Smooth muscle cell (in vitro differentiated cells): ENCODE results near the gene C13orf46. TPM values are rescaled to one million over a fixed set of nuclear protein-coding genes. Genes with fewer than 3 reads are reported as not detected.

ENCODE experiments used
- DNase-seq: peaks from one replicate; lab custom pipeline; 2025; ENCODE audit not compliant: unreplicated experiment; lab: John Stamatoyannopoulos, UW
- H2AFZ ChIP-seq: fragments of 200-600 bp; sonication (generic); 2 replicates; pipeline ENCODE4 v1.6.0; 2016; ENCODE audit warnings: antibody characterized with exemption, low read depth, mild to moderate bottlenecking
- H3F3A ChIP-seq: fragments of 200-600 bp; sonication (generic); 2 replicates; pipeline ENCODE4 v1.6.0; 2017; ENCODE audit warnings: antibody characterized with exemption, low read depth
- H3K27ac ChIP-seq: fragments of 200-600 bp; sonication (generic); 2 replicates; pipeline ENCODE4 v1.5.1; 2016; ENCODE audit warnings: low read depth, mild to moderate bottlenecking
- H3K27me3 ChIP-seq: fragments of 200-600 bp; sonication (generic); 2 replicates; pipeline ENCODE4 v1.6.1; 2016; ENCODE audit warnings: low read depth, mild to moderate bottlenecking
- H3K36me3 ChIP-seq: fragments of 200-600 bp; sonication (generic); 2 replicates; pipeline ENCODE4 v1.5.1; 2016; ENCODE audit warnings: low read depth
- H3K4me1 ChIP-seq: fragments of 200-600 bp; sonication (generic); 2 replicates; pipeline ENCODE4 v1.5.1; 2016; ENCODE audit warnings: low read depth
- H3K4me2 ChIP-seq: fragments of 200-600 bp; sonication (generic); 2 replicates; pipeline ENCODE4 v1.6.0; 2016; ENCODE audit warnings: mild to moderate bottlenecking
- H3K4me3 ChIP-seq: fragments of 200-600 bp; sonication (generic); 2 replicates; pipeline ENCODE4 v1.5.1; 2016; ENCODE audit warnings: mild to moderate bottlenecking
- H3K79me2 ChIP-seq: fragments of 200-600 bp; sonication (generic); 2 replicates; pipeline ENCODE4 v1.6.0; 2016; ENCODE audit warnings: low read depth, mild to moderate bottlenecking
- H3K9ac ChIP-seq: fragments of 200-600 bp; sonication (generic); 2 replicates; pipeline ENCODE4 v1.6.0; 2016; ENCODE audit warnings: low read depth
- H3K9me3 ChIP-seq: fragments of 200-600 bp; sonication (generic); replicated peaks from 2 replicates; pipeline ENCODE4 v1.5.1; 2016; ENCODE audit warnings: low read depth
- H4K20me1 ChIP-seq: fragments of 200-600 bp; sonication (generic); 2 replicates; pipeline ENCODE4 v1.6.0; 2016; ENCODE audit warnings: low read depth
- CTCF ChIP-seq: fragments of 200-600 bp; sonication (generic); IDR thresholded peaks from 2 replicates; pipeline ENCODE4 v1.5.1; 2017; ENCODE audit warnings: borderline replicate concordance, mild to moderate bottlenecking, antibody characterized with exemption; ENCODE audit not compliant: insufficient read depth, poor library complexity, severe bottlenecking
- WGBS: methylation state at CpG from one replicate; pipeline ENCODE4 v1.1.7; 2016; ENCODE audit warnings: low lambda C conversion rate; 5-methylcytosine and 5-hydroxymethylcytosine counted together
- polyA plus RNA-seq: library from polyadenylated mRNA; unstranded; fragments of >200 nt; fragmentation: Nextera tagmentation; extraction: Ambion mirVana; gene quantifications from 2 replicates; pipeline ENCODE4 v1.2.1, GENCODE V29; 2016
- total RNA-seq: library from RNA; depleted of rRNA; stranded (reverse); fragments of >200 nt; gene quantifications from 2 replicates; pipeline ENCODE4 v1.2.3, GENCODE V29; 2014

Gene C13orf46
- total and polyA plus RNA-seq, 2 experiments from 2014 or later: 0.26 to 5.8 TPM

GRCh38 chr13:113912596-113912995 is 61.3 kb downstream of the C13orf46 start:
- Histone ChIP-seq H2AFZ (no peak overlapping the region), H3K4me1 (no peaks in the 10 kb centered on the region), H3K4me3 (no peak overlapping the region), H3K9me3 (no peaks in the 10 kb centered on the region), H4K20me1 (no peaks in the 10 kb centered on the region), H3K4me2 (no peak overlapping the region), H3K79me2 (no peaks in the 10 kb centered on the region), H3K27me3 (no peaks in the 10 kb centered on the region), H3K27ac (no peak overlapping the region), H3K36me3 (no peaks in the 10 kb centered on the region), H3K9ac (no peak overlapping the region), H3F3A (no peaks in the 10 kb centered on the region)
- no peak for TF ChIP-seq CTCF
- 64% methylated on average over 3 of the region's 3 CpGs for WGBS
- no peak for DNase-seq

- H3K4me3 ChIP-seq: no peak overlapping the region
- DNase-seq: no peak
- H3K9ac ChIP-seq: no peak overlapping the region
- TF ChIP-seq CTCF: no peak
- no peaks in the 10 kb centered on the region for H3K9me3 ChIP-seq
- H3K79me2 ChIP-seq: no peaks in the 10 kb centered on the region
- peak overlapping the region; percentile 18 for H3K4me2 ChIP-seq
- no peaks in the 10 kb centered on the region for H4K20me1 ChIP-seq
- H3K27me3 ChIP-seq: no peaks in the 10 kb centered on the region
- H2AFZ ChIP-seq: no peak overlapping the region
- H3K4me1 ChIP-seq: no peaks in the 10 kb centered on the region
- 73% methylated on average over 17 of the region's 17 CpGs for WGBS
- H3K36me3 ChIP-seq: no peaks in the 10 kb centered on the region
- no peaks in the 10 kb centered on the region for H3F3A ChIP-seq
- peak overlapping the region; percentile 17 for H3K27ac ChIP-seq
Measured at GRCh38 chr13:113907635-113908617, 66.0 kb downstream of the C13orf46 start.

- no peaks in the 10 kb centered on the region for H3K79me2 ChIP-seq
- H3K4me1 ChIP-seq: no peaks in the 10 kb centered on the region
Measured at GRCh38 chr13:113906571-113906970, 67.3 kb downstream of the C13orf46 start.

More at GRCh38 chr13:113906571-113906970, 67.3 kb downstream of the C13orf46 start:
- no peaks in the 10 kb centered on the region for H3K9me3 ChIP-seq
- WGBS: 95% methylated on average over 4 of the region's 4 CpGs
- no peaks in the 10 kb centered on the region for H3F3A ChIP-seq
- H3K4me3 ChIP-seq: no peak overlapping the region
- no peak for TF ChIP-seq CTCF
- no peak overlapping the region for H3K27ac ChIP-seq
- no peaks in the 10 kb centered on the region for H3K27me3 ChIP-seq
- no peak overlapping the region for H2AFZ ChIP-seq
- no peak for DNase-seq
- H4K20me1 ChIP-seq: no peaks in the 10 kb centered on the region
- no peak overlapping the region for H3K9ac ChIP-seq
- H3K4me2 ChIP-seq: no peak overlapping the region
- no peaks in the 10 kb centered on the region for H3K36me3 ChIP-seq
